ENCODE measurements around the gene GBP2. TPM values are rescaled to one million over a fixed set of nuclear protein-coding genes. Genes with fewer than 3 reads are reported as not detected.
A peak's percentile ranks its signal among the peaks of the same experiment; 100 is the strongest.

The GBP2 gene
- total and polyA plus RNA-seq, 2 donors from 2014 or later, result 30.1 to 41.8 TPM

- no peaks in the 10 kb centered on the region for H3K36me3 ChIP-seq (ENCODE audit: control insufficient read depth in 2 of 3, insufficient read depth in 3 of 3, low read length in 3 of 3)
- H3K4me1 ChIP-seq (ENCODE audit: control insufficient read depth in 2 of 3, insufficient read depth in 2 of 3, low read depth in 1 of 3, low read length in 3 of 3), result no peaks in the 10 kb centered on the region
- DNase-seq, result peak in 1 of 5 donors; percentile 8
- no peaks in the 10 kb centered on the region for H3K27me3 ChIP-seq (ENCODE audit: control insufficient read depth, insufficient read depth, low read length)
- no peak for TF ChIP-seq CTCF (IDR thresholded peaks at IDR 0.05; ENCODE audit: borderline replicate concordance, extremely low read depth, insufficient read depth)
- H3K4me3 ChIP-seq (ENCODE audit: low read length in 3 of 3), result no peak overlapping the region
- FAIRE-seq, result no peak
- H3K9me3 ChIP-seq (ENCODE audit: control insufficient read depth in 2 of 3, insufficient read depth in 1 of 3, low read length in 3 of 3), result no peaks in the 10 kb centered on the region
- no peak overlapping the region for H3K27ac ChIP-seq (ENCODE audit: low read depth in 2 of 2, low read length in 2 of 2)
- intact Hi-C loops (cut with DNase I), result no loop called here
- H3K9ac ChIP-seq (ENCODE audit: low read length in 3 of 3), result no peak overlapping the region
Observed at GRCh38 chr1:89167590-89168230, 41.8 kb upstream of the GBP2 start.

GRCh38 chr1:89166705-89167104, 40.8 kb upstream of the GBP2 start:
- no peak overlapping the region for H3K4me3 ChIP-seq (ENCODE audit: low read length in 3 of 3)
- intact Hi-C loops (cut with DNase I), result no loop called here
- no peak for TF ChIP-seq CTCF (IDR thresholded peaks at IDR 0.05; ENCODE audit: borderline replicate concordance, extremely low read depth, insufficient read depth)
- H3K27ac ChIP-seq (ENCODE audit: low read depth in 2 of 2, low read length in 2 of 2), result no peak overlapping the region
- FAIRE-seq (no peak), DNase-seq (no peak)
- no peaks in the 10 kb centered on the region for H3K9me3 ChIP-seq (ENCODE audit: control insufficient read depth in 2 of 3, insufficient read depth in 1 of 3, low read length in 3 of 3)
- H3K27me3 ChIP-seq (ENCODE audit: control insufficient read depth, insufficient read depth, low read length), result no peaks in the 10 kb centered on the region
- H3K36me3 ChIP-seq (ENCODE audit: control insufficient read depth in 2 of 3, insufficient read depth in 3 of 3, low read length in 3 of 3), result no peaks in the 10 kb centered on the region
- no peaks in the 10 kb centered on the region for H3K4me1 ChIP-seq (ENCODE audit: control insufficient read depth in 2 of 3, insufficient read depth in 2 of 3, low read depth in 1 of 3, low read length in 3 of 3)
- H3K9ac ChIP-seq (ENCODE audit: low read length in 3 of 3), result no peak overlapping the region

- no peak for DNase-seq
Observed at GRCh38 chr1:89165811-89166210, 39.9 kb upstream of the GBP2 start.

More at GRCh38 chr1:89165811-89166210, 39.9 kb upstream of the GBP2 start:
- Histone ChIP-seq H3K27me3 (ENCODE audit: control insufficient read depth, insufficient read depth, low read length) (no peaks in the 10 kb centered on the region), H3K4me1 (ENCODE audit: control insufficient read depth in 2 of 3, insufficient read depth in 2 of 3, low read depth in 1 of 3, low read length in 3 of 3) (no peaks in the 10 kb centered on the region), H3K27ac (ENCODE audit: low read depth in 2 of 2, low read length in 2 of 2) (no peak overlapping the region), H3K9me3 (ENCODE audit: control insufficient read depth in 2 of 3, insufficient read depth in 1 of 3, low read length in 3 of 3) (peaks cover 0 to 2% (median 0%) of the 10 kb centered on the region in 3 donors), H3K36me3 (ENCODE audit: control insufficient read depth in 2 of 3, insufficient read depth in 3 of 3, low read length in 3 of 3) (no peaks in the 10 kb centered on the region), H3K9ac (ENCODE audit: low read length in 3 of 3) (no peak overlapping the region), H3K4me3 (ENCODE audit: low read length in 3 of 3) (no peak overlapping the region)
- intact Hi-C loops (cut with DNase I), result no loop called here
- no peak for FAIRE-seq
- no peak for TF ChIP-seq CTCF (IDR thresholded peaks at IDR 0.05; ENCODE audit: borderline replicate concordance, extremely low read depth, insufficient read depth)

Measured in kidney (tissue), 14 donors.